B cell (primary cell): ENCODE data around the gene TOR1AIP2. TPM values are rescaled to one million over a fixed set of nuclear protein-coding genes. Genes with fewer than 3 reads are reported as not detected.

Source experiments
- ATAC-seq: fragments of 200-7000 bp; cut with Tn5 transposase; one replicate; pipeline ENCODE4 v1.10.0; 2021; ENCODE audit warnings: low read depth, mild to moderate bottlenecking, moderate number of reproducible peaks, moderate library complexity
- CTCF ChIA-PET: fragments of 350-600 bp; sonication (Branson Sonifier 250); formaldehyde crosslinking; loops from one replicate; lab custom pipeline; 2021; ENCODE audit warnings: antibody characterized with exemption, inconsistent platforms; lab: Charles Lee
- POLR2A ChIA-PET: fragments of 350-600 bp; sonication (Branson Sonifier 250); formaldehyde crosslinking; loops from one replicate; lab custom pipeline; 2021; ENCODE audit warnings: antibody characterized with exemption; lab: Charles Lee
- DNase-seq: peaks from one replicate; pipeline ENCODE4 v3.0.0; 2013
- H2AFZ ChIP-seq: 2 replicates; pipeline ENCODE4 v1.6.1; 2012; ENCODE audit warnings: mild to moderate bottlenecking, low read depth, low read length; ENCODE audit not compliant: insufficient read depth, poor library complexity, severe bottlenecking
- H3K27ac ChIP-seq, 2 donors: 1 replicate in 1 of 2; 2 replicates in 1 of 2; pipeline ENCODE4 v1.5.1; 2012 to 2013; ENCODE audit warnings: low read length in 2 of 2, mild to moderate bottlenecking in 2 of 2, moderate library complexity in 1 of 2
- H3K27me3 ChIP-seq, 4 experiments: fragments of 200-600 bp in 1 of 4; sonication (generic) in 1 of 4; replicated peaks in 1 of 4; 1 replicate in 2 of 4; 2 replicates in 2 of 4; pipeline versions ENCODE4 v1.6.1 to v1.7.0; 2013 to 2016; ENCODE audit warnings: low read length in 3 of 4, mild to moderate bottlenecking in 2 of 4, mixed read lengths in 1 of 4, moderate library complexity in 1 of 4; ENCODE audit not compliant: insufficient read depth in 4 of 4, control insufficient read depth in 3 of 4; ENCODE audit errors: control extremely low read depth in 1 of 4
- H3K36me3 ChIP-seq, 2 experiments: replicated peaks in 1 of 2; 1 replicate in 1 of 2; 2 replicates in 1 of 2; pipeline versions ENCODE4 v1.6.1 to v1.7.1; 2013; ENCODE audit warnings: low read length in 1 of 2; ENCODE audit not compliant: insufficient read depth in 2 of 2, control insufficient read depth in 1 of 2; ENCODE audit errors: control extremely low read depth in 1 of 2, extremely low read depth in 1 of 2
- H3K4me1 ChIP-seq, 2 donors: fragments of 200-600 bp in 1 of 2; sonication (generic) in 1 of 2; 1 replicate in 1 of 2; 2 replicates in 1 of 2; pipeline versions ENCODE4 v1.5.1 to v1.6.1; 2013 to 2017; ENCODE audit warnings: low read length in 2 of 2; ENCODE audit not compliant: control insufficient read depth in 2 of 2, insufficient read depth in 2 of 2
- H3K4me2 ChIP-seq: replicated peaks from 2 replicates; pipeline ENCODE3; 2012; ENCODE audit warnings: mild to moderate bottlenecking, low read depth, low read length; ENCODE audit not compliant: poor library complexity, severe bottlenecking
- H3K4me3 ChIP-seq, 5 experiments: fragments of 200-600 bp in 1 of 5; sonication (generic) in 1 of 5; 1 replicate in 3 of 5; 2 replicates in 2 of 5; pipeline versions ENCODE4 v1.5.1 to v1.7.0; 2011 to 2016; ENCODE audit warnings: low read length in 4 of 5, mild to moderate bottlenecking in 4 of 5, low read depth in 2 of 5, control low read depth in 1 of 5, moderate library complexity in 1 of 5; ENCODE audit not compliant: insufficient read depth in 1 of 5; ENCODE audit errors: control extremely low read depth in 1 of 5, extremely low read depth in 1 of 5
- H3K79me2 ChIP-seq: fragments of 200-600 bp; sonication (generic); one replicate; pipeline ENCODE4 v1.6.0; 2016; ENCODE audit warnings: low read length; ENCODE audit not compliant: control insufficient read depth, insufficient read depth
- H3K9ac ChIP-seq: fragments of 200-600 bp; sonication (generic); 2 replicates; pipeline ENCODE4 v1.6.1; 2017; ENCODE audit warnings: mild to moderate bottlenecking, low read length, moderate library complexity
- H3K9me3 ChIP-seq, 3 donors: one replicate each; pipeline versions ENCODE4 v1.6.1 to v1.7.1; 2013; ENCODE audit warnings: low read length in 2 of 3; ENCODE audit not compliant: control insufficient read depth in 2 of 3, insufficient read depth in 1 of 3; ENCODE audit errors: control extremely low read depth in 1 of 3
- H4K20me1 ChIP-seq: 2 replicates; pipeline ENCODE4 v1.6.0; 2012; ENCODE audit warnings: mild to moderate bottlenecking, low read length; ENCODE audit not compliant: insufficient read depth, control insufficient read depth, poor library complexity, severe bottlenecking
- H3K27ac Mint-ChIP-seq: one replicate; pipeline ENCODE4 v1.8.0; 2021; ENCODE audit warnings: mixed read lengths
- H3K27me3 Mint-ChIP-seq: one replicate; pipeline ENCODE4 v1.8.0; 2021; ENCODE audit warnings: mixed read lengths
- H3K4me1 Mint-ChIP-seq: one replicate; pipeline ENCODE4 v1.8.0; 2021; ENCODE audit warnings: mixed read lengths
- H3K4me3 Mint-ChIP-seq: one replicate; pipeline ENCODE4 v1.8.0; 2021; ENCODE audit warnings: mixed read lengths
- H3K9me3 Mint-ChIP-seq: one replicate; pipeline ENCODE4 v1.8.0; 2022; ENCODE audit warnings: mixed read lengths; ENCODE audit not compliant: insufficient read depth
- EZH2 ChIP-seq: IDR thresholded peaks from 2 replicates; pipeline ENCODE4 v1.6.1; 2012; ENCODE audit warnings: borderline replicate concordance, low read depth, mild to moderate bottlenecking, moderate library complexity, low read length; ENCODE audit not compliant: insufficient read depth, poor library complexity, severe bottlenecking
- WGBS: methylation state at CpG from one replicate; pipeline ENCODE4 v1.1.5; 2013; ENCODE audit warnings: missing lambda C conversion rate; ENCODE audit not compliant: insufficient coverage; 5-methylcytosine and 5-hydroxymethylcytosine counted together
- intact Hi-C: fragments of 100-400 bp; cut with micrococcal nuclease; formaldehyde crosslinking; loops from one replicate; pipeline ENCODE4 v1.10.0; 2022
- polyA plus RNA-seq: library from polyadenylated mRNA; depleted of rRNA; stranded (reverse); fragments of >200 nt; gene quantifications from 2 replicates; pipeline ENCODE4 v1.2.3, GENCODE V29; 2012
- total RNA-seq, 2 donors: library from RNA; stranded (reverse); fragments of 120-200 nt in 1 of 2; gene quantifications; 1 replicate in 1 of 2; 2 replicates in 1 of 2; pipeline versions ENCODE4 v1.2.3 to v1.2.4, GENCODE V29; 2013 to 2022
- TF ChIP-seq, protein P1 (sequence below): fragments of 200-600 bp; IDR thresholded peaks from one replicate; pipeline ENCODE4 v1.8.0; 2022; ENCODE audit warnings: antibody characterized with exemption, mild to moderate bottlenecking

The TOR1AIP2 gene
- total and polyA plus RNA-seq, 2 donors (not counting 1 experiment from before 2014, with no cell fraction given), result 13.6 to 54.4 TPM

GRCh38 chr1:179888071-179888470 lies 10.5 kb upstream of the TOR1AIP2 start:
- peaks cover 19 to 48% of the 10 kb centered on the region in 2 experiments for H3K36me3 ChIP-seq
- no CpG with 5 or more reads among the region's 2 CpGs for WGBS

DNA sequence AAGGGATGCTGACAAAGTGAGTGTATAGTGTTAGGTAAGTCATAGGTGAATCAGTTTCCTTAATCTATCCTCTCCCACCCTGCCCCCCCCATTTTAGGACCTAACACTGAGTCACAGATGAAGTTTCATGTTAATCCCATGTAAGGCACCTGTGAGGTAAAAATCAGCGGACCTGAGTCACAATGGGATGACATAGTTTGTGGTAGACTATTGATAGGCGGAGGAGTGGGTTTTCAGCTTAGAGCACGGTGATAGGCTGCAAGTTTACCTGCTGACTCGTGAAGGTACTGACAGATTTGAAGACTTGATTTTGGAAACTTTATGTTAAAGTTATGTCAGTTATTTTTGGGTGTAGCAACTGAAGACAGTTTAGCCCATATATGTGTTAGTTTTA lies 6.1 kb upstream of the TOR1AIP2 start:
- Histone ChIP-seq H4K20me1 (no peaks in the 10 kb centered on the region), H3K27me3 (no peaks in the 10 kb centered on the region), H2AFZ (peak overlapping the region; percentile 80), H3K27ac (peak overlapping the region; percentile 99 to 100), H3K9ac (peak overlapping the region; percentile 98), H3K9me3 (no peaks in the 10 kb centered on the region), H3K79me2 (peaks cover 55% of the 10 kb centered on the region), H3K36me3 (peaks cover 11 to 21% of the 10 kb centered on the region in 2 experiments), H3K4me2 (peak overlapping the region; percentile 86), H3K4me1 (peaks cover 27 to 50% of the 10 kb centered on the region in 2 donors), H3K4me3 (peak overlapping the region; percentile 67 to 99 (median 92))
- Mint-ChIP-seq H3K27ac (peak overlapping the region; percentile 100), H3K27me3 (no peaks in the 10 kb centered on the region), H3K9me3 (no peaks in the 10 kb centered on the region), H3K4me1 (peaks cover 54% of the 10 kb centered on the region), H3K4me3 (peak overlapping the region; percentile 99)
- no peak for TF ChIP-seq EZH2
- TF ChIP-seq, protein P1, sequence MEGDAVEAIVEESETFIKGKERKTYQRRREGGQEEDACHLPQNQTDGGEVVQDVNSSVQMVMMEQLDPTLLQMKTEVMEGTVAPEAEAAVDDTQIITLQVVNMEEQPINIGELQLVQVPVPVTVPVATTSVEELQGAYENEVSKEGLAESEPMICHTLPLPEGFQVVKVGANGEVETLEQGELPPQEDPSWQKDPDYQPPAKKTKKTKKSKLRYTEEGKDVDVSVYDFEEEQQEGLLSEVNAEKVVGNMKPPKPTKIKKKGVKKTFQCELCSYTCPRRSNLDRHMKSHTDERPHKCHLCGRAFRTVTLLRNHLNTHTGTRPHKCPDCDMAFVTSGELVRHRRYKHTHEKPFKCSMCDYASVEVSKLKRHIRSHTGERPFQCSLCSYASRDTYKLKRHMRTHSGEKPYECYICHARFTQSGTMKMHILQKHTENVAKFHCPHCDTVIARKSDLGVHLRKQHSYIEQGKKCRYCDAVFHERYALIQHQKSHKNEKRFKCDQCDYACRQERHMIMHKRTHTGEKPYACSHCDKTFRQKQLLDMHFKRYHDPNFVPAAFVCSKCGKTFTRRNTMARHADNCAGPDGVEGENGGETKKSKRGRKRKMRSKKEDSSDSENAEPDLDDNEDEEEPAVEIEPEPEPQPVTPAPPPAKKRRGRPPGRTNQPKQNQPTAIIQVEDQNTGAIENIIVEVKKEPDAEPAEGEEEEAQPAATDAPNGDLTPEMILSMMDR, result no peak
- DNase-seq, result peak; percentile 70
- ChIA-PET POLR2A (interaction anchor here (0.6 to 2.7 kb wide), 4 partner anchors 13 to 805 kb away, joined by 5 to 31 read pairs (median 12); partner anchors contain the start of genes CEP350 and QSOX1), CTCF (interaction anchor here (0.9 to 2.3 kb wide), 4 partner anchors 14 to 110 kb away, joined by 3 to 25 read pairs (median 8); partner anchors contain the start of gene CEP350)
- 11% methylated on average over 4 of the region's 4 CpGs for WGBS
- no peak for ATAC-seq
- intact Hi-C loops, result loop anchor here (2.0 to 10.0 kb wide), 5 partner anchors 519 to 1205 kb away; partner anchors contain the start of genes AXDND1, FAM20B, IER5 and TOR3A

More at GRCh38 chr1:179888071-179888470, 10.5 kb upstream of the TOR1AIP2 start:
- ATAC-seq, result peak; percentile 42
- Mint-ChIP-seq H3K9me3 (no peaks in the 10 kb centered on the region), H3K4me1 (peaks cover 48% of the 10 kb centered on the region), H3K27me3 (no peaks in the 10 kb centered on the region), H3K4me3 (peak overlapping the region; percentile 64), H3K27ac (peak overlapping the region; percentile 64)
- Histone ChIP-seq H3K79me2 (peaks cover 89% of the 10 kb centered on the region), H3K4me2 (peak overlapping the region; percentile 59), H3K9ac (peak overlapping the region; percentile 30), H3K4me3 (peak overlapping the region in 3 of 5 experiments; percentile 20 to 30 (median 30)), H3K27ac (peak overlapping the region; percentile 14 to 75), H3K27me3 (no peaks in the 10 kb centered on the region), H4K20me1 (peaks cover 10% of the 10 kb centered on the region), H2AFZ (no peak overlapping the region), H3K9me3 (no peaks in the 10 kb centered on the region), H3K4me1 (peaks cover 26 to 47% of the 10 kb centered on the region in 2 donors)
- intact Hi-C loops, result loop anchor here (10.0 kb wide), 2 partner anchors 523 to 993 kb away; partner anchors contain the start of gene AXDND1
- ChIA-PET CTCF (interaction anchor here (0.6 to 1.5 kb wide), 2 partner anchors 28 to 66 kb away, joined by 3 read pairs; partner anchors contain the start of gene CEP350), POLR2A (interaction anchor here (1.5 kb wide), 1 partner anchor 66 kb away, joined by 3 read pairs; no protein-coding TSS in a partner anchor)
- peak; percentile 41 for DNase-seq
- TF ChIP-seq EZH2, result no peak
- TF ChIP-seq, protein P1, result no peak
